ENCODE data around the gene PTPN20. TPM values are rescaled to one million over a fixed set of nuclear protein-coding genes. Genes with fewer than 3 reads are reported as not detected.

PTPN20 gene
- total RNA-seq, 1 donor from 2014 or later: not detected

DNA sequence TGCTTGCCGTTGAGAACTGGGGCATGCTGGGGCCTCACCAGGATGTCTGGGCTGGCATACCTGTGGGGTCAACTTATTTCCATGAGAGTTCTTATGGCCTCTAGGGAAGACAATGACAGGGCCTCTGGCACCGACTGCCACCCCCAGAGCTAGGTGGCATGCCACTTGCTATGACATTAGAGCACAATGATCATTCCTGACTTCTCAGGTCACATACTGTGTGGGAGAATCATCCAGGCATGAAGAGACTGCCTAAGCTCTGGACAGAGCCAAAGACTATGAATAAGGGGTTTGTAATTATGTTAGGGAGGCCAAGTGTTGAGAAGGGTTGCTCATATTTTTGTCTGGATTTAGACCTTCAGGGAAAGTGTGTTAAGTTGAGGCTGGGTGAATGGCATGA lies 97.5 kb downstream of the PTPN20 start:
- no peaks in the 10 kb centered on the region for H3K27me3 ChIP-seq
- H3K4me1 ChIP-seq: no peaks in the 10 kb centered on the region
- no peaks in the 10 kb centered on the region for H3K9me3 ChIP-seq
- intact Hi-C loops (cut with DNase I): no loop called here
- H3K36me3 ChIP-seq: no peaks in the 10 kb centered on the region
- no peak for DNase-seq (ENCODE audit: low spot score in 2 of 2)
- no peak overlapping the region for H3K4me3 ChIP-seq
- H3K27ac ChIP-seq: no peak overlapping the region
- TF ChIP-seq, protein P1, sequence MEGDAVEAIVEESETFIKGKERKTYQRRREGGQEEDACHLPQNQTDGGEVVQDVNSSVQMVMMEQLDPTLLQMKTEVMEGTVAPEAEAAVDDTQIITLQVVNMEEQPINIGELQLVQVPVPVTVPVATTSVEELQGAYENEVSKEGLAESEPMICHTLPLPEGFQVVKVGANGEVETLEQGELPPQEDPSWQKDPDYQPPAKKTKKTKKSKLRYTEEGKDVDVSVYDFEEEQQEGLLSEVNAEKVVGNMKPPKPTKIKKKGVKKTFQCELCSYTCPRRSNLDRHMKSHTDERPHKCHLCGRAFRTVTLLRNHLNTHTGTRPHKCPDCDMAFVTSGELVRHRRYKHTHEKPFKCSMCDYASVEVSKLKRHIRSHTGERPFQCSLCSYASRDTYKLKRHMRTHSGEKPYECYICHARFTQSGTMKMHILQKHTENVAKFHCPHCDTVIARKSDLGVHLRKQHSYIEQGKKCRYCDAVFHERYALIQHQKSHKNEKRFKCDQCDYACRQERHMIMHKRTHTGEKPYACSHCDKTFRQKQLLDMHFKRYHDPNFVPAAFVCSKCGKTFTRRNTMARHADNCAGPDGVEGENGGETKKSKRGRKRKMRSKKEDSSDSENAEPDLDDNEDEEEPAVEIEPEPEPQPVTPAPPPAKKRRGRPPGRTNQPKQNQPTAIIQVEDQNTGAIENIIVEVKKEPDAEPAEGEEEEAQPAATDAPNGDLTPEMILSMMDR (IDR thresholded peaks at IDR 0.05): no peak

DNA sequence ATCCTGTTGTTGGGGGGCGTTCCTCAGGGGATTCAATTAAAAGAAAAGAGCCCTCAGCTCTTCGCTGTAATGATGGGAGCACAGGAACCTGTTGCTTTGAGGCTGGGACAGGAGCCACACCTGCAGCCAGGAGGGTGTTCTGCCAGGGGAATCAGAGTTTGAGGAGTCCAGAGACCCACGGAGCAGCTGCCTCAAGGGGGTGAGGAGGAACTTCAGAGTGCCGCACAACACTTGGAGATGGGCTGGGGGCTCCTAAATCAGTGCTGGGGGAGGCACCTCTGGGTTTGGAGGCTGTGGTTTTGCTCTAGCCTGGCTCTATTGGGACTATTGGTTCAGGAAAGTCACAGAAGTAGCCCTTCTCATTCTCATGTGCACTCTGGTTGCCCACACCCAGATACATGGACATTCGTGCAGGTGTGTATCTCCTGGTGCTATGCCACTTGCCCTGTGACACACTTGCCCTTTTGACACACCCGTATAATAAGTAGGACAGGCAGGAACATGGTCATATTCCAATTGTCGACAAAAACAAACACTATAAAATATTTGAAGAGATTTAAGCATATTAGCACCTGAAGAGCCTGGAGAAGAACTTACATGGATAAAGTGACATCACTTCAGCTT lies 98.1 kb downstream of the PTPN20 start:
- DNase-seq (ENCODE audit: low spot score in 2 of 2): no peak
- H3K36me3 ChIP-seq: no peaks in the 10 kb centered on the region
- no peak overlapping the region for H3K27ac ChIP-seq
- no peaks in the 10 kb centered on the region for H3K4me1 ChIP-seq
- H3K9me3 ChIP-seq: no peaks in the 10 kb centered on the region
- TF ChIP-seq, protein P1 (IDR thresholded peaks at IDR 0.05): no peak
- intact Hi-C loops (cut with DNase I): no loop called here
- H3K27me3 ChIP-seq: no peaks in the 10 kb centered on the region
- H3K4me3 ChIP-seq: no peak overlapping the region

DNA sequence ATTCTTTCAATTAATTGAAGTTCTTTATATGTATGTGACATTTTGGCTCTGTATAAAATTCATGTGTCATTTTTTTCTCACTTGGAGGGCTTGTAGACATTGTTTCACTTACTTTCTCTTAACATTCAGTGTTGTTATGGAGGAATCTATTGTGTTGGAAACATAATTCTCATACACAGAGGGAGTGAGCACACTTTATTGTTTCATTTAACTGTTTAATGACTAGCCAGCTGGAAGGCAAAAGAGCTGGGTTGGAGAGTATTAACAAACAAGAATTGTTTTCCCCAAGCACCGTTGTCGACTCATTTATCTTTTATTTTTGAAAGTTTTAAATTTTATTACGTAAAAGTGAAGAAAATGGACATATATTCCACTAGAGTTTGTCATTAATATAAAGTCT lies 98.8 kb downstream of the PTPN20 start:
- H3K36me3 ChIP-seq: no peaks in the 10 kb centered on the region
- TF ChIP-seq, protein P1 (IDR thresholded peaks at IDR 0.05): no peak
- no peak overlapping the region for H3K4me3 ChIP-seq
- H3K27ac ChIP-seq: no peak overlapping the region
- H3K9me3 ChIP-seq: no peaks in the 10 kb centered on the region
- intact Hi-C loops (cut with DNase I): no loop called here
- DNase-seq (ENCODE audit: low spot score in 2 of 2): no peak
- no peaks in the 10 kb centered on the region for H3K4me1 ChIP-seq
- H3K27me3 ChIP-seq: no peaks in the 10 kb centered on the region

DNA sequence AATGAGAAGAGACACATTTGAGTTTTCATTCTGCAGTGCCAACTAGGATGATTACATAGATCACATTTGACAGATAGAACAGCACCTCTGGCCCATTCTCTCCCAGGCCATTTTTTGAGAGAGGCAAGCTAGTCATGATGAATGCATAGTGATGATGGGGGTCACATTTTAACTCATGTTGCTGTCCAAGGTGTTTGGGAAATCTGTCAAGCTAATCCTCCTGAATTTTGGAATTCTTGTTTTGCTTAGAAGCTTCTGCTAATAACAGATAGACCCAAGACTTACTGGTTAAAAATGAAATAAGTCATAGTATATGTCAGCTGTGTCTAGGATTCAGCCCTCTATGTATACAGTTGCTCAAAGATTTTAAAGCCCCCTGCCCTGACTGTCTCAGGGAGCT lies 101.0 kb downstream of the PTPN20 start:
- no peaks in the 10 kb centered on the region for H3K36me3 ChIP-seq
- H3K4me3 ChIP-seq: no peak overlapping the region
- H3K4me1 ChIP-seq: no peaks in the 10 kb centered on the region
- DNase-seq (ENCODE audit: low spot score in 2 of 2): no peak
- no peaks in the 10 kb centered on the region for H3K9me3 ChIP-seq
- no peak overlapping the region for H3K27ac ChIP-seq
- no peaks in the 10 kb centered on the region for H3K27me3 ChIP-seq
- intact Hi-C loops (cut with DNase I): no loop called here
- TF ChIP-seq, protein P1 (IDR thresholded peaks at IDR 0.05): no peak

DNA sequence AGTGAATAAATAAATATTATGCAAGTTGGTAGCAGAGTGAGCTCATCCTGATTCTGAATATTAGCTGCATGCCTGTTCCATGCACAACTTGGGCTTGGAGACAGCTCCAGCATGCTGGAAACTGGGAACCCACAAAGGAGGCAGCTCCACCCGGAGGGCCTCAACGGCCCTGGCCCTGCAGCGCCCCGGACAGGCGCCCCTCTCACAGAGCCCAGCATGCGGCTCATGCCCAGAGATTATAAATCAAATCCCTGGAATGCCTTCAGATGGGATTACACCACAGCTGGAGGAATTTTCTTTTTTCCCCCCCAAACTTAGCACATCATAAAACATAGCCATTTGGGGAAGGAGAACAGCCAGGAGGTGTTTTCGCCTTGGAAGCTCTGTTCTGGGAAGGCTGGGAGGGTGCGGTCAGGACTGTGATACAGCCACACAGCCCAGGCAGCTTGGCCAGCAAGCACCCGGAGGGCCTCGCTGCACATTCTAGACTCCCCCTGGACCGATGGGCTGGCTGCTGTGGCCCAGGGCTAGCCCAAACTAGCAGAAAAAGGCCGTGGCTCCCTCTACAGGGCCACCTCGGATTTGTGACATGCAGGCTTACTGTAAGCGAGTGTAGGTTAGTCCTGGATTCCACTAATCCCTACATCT lies 102.4 kb downstream of the PTPN20 start:
- no peaks in the 10 kb centered on the region for H3K9me3 ChIP-seq
- H3K27ac ChIP-seq: no peak overlapping the region
- no peaks in the 10 kb centered on the region for H3K4me1 ChIP-seq
- H3K36me3 ChIP-seq: no peaks in the 10 kb centered on the region
- no peak overlapping the region for H3K4me3 ChIP-seq
- DNase-seq (ENCODE audit: low spot score in 2 of 2): no peak
- TF ChIP-seq, protein P1 (IDR thresholded peaks at IDR 0.05): no peak
- intact Hi-C loops (cut with DNase I): no loop called here
- H3K27me3 ChIP-seq: no peaks in the 10 kb centered on the region

Measured in ascending aorta (tissue), 2 donors.